ENCODE data around the gene CA11. TPM values are rescaled to one million over a fixed set of nuclear protein-coding genes. Genes with fewer than 3 reads are reported as not detected.

CA11 gene
- total RNA-seq, 1 experiment from 2014 or later, result not detected

DNA sequence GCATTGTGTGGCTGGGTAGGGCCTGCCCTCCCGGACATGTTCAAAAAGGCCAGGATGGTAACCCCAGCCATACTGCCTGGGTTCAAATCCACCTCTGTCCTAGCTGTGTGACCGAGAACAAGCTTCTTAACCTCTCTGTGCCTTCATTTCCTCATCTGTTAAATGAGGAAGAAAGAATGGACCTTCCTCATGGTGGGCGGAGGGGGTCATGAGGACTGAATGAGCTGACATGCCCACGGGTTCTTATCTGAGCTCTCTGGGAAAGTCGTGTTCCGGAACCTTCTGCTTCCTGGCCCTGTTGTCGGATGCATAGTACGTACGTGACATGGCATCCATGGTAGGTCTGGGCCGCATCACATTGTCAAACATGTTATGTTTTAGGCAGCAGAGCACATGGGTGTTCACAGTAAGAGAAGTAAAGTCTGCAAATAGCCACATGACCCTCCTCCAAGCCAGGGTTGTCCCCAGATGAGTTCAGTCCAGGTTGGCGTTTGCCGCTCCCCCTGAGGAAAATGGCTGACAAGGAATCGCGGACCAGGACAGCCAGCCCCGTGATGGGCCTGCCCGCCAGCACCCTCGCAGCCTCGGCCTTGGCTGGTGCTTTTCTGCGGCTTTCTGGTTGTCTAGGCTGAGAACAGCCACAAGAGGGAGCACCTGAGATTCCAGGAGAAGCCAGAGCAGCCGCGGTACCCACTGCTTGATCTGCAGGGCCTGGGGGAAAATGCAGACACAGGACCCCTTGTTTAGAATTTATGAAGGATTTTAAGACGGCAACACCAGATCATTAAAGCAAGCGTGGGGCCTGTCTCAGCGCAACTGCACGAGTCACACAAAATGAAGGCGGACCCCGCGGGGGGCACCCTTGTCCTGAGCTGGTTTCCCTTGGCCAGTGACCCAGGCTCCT is 29.2 kb upstream of the CA11 start:
- Histone ChIP-seq H3K27ac (no peak overlapping the region), H3K4me3 (no peak overlapping the region), H3K9me3 (replicated peaks) (no peaks in the 10 kb centered on the region), H3K4me1 (replicated peaks) (no peaks in the 10 kb centered on the region), H3K27me3 (replicated peaks) (no peaks in the 10 kb centered on the region), H3K36me3 (no peaks in the 10 kb centered on the region)
- peak; percentile 71 to 82 for DNase-seq (ENCODE audit: low read depth in 1 of 2, low spot score in 2 of 2)

DNA sequence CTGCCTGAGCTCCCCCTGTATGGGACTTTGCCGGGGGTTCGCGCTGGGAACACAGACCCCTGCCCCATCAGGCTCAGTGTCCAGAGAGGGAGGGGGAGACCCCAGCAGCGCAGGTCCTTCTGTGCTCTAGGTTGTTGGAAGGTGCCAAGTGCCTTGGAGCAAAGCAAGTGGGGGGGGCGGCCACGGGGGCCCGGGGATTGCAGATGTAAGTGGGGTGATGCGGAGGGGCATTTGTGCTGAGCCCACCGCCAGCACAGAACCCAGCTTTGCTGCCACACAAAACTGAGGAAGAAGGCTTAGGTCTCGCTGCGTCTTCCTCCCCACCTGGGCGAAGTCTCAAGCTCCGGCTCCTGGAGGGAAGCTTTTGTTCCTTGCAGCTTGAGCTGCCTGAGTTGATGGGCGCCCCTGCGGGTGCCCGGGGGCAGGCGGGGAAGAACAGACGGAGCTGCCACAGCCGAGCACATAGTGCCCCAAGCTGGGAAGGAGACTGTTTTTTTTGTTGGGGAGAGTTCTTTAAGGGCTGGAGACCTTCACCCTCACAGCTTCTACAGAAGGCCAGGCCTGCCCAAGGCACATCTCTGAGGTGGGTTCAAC is 28.3 kb upstream of the CA11 start:
- no peaks in the 10 kb centered on the region for H3K27me3 ChIP-seq (replicated peaks)

DNA sequence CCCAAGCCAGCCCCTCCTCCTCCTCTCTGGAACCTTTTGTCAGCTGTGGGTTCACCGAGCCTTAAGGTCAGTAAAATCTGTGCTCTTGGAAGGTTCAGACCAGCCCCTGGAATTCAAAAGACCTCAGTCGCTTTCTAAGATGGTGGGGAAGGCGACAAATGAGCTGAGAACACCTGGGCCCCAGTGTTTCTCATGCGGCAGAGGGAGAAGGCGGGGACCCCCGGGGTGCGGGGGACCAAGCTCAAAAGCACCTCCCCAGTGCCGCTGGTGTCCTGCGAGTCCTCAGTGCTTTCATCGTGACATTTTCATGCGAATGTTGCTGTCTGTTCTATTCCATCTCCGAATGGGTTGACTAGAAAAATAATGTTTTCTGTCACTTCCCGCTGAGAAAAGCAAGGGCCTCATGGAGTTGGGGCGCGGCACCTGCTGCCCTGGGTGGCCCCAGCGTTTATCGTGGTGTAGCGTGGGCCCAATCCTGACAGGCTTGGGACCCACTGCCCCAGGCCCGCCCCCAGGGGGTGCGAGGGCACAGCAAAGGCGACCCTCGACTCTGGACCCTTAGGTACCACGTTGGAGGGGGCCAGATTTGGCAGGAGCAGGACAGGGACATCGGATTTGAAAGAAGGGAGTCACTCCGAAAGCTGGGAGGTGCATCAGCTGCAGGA is 27.6 kb upstream of the CA11 start:
- Histone ChIP-seq H3K9me3 (replicated peaks) (no peaks in the 10 kb centered on the region), H3K27me3 (replicated peaks) (no peaks in the 10 kb centered on the region), H3K27ac (no peak overlapping the region), H3K4me1 (replicated peaks) (no peaks in the 10 kb centered on the region), H3K36me3 (no peaks in the 10 kb centered on the region), H3K4me3 (no peak overlapping the region)
- no peak for DNase-seq (ENCODE audit: low read depth in 1 of 2, low spot score in 2 of 2)

More for the DNA sequence above, 28.3 kb upstream of the CA11 start:
- no peak overlapping the region for H3K27ac ChIP-seq
- no peaks in the 10 kb centered on the region for H3K9me3 ChIP-seq (replicated peaks)
- H3K4me3 ChIP-seq, result no peak overlapping the region
- H3K36me3 ChIP-seq, result no peaks in the 10 kb centered on the region
- no peak for DNase-seq (ENCODE audit: low read depth in 1 of 2, low spot score in 2 of 2)
- no peaks in the 10 kb centered on the region for H3K4me1 ChIP-seq (replicated peaks)

DNA sequence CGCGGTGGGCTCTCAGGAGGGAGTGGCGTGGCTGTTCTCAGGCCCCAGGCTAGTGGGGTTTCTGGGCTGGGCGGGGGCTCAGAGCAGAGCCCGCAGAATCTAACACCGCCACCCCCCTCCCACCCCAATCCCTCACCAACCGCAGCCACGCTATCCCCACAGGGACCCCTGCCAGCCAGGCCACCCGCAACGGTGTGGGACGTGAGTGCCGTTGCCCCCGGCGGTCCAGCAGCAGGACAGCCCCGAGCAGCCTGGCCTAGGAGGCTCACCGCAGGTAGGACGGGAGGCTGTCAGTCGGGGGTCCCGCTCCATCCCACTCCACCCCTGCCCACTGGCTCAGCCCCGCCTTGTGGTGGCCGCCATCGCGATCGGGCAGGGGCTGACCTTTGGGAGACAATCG is 27.0 kb upstream of the CA11 start, which contains the start of gene NTN5:
NTN5 (minus strand) TSS at position 24 of the 400 bp plus-strand sequence. CDS start 2,031 bp downstream, outside the sequence.
- Histone ChIP-seq H3K27ac (no peak within 1 kb of the TSS), H3K4me3 (no peak within 1 kb of the TSS), H3K4me1 (replicated peaks) (no peaks in the 10 kb centered on the region), H3K36me3 (no peaks in the 10 kb centered on the region), H3K9me3 (replicated peaks) (no peaks in the 10 kb centered on the region), H3K27me3 (replicated peaks) (no peaks in the 10 kb centered on the region)
- DNase-seq (ENCODE audit: low read depth in 1 of 2, low spot score in 2 of 2), result no peak

DNA sequence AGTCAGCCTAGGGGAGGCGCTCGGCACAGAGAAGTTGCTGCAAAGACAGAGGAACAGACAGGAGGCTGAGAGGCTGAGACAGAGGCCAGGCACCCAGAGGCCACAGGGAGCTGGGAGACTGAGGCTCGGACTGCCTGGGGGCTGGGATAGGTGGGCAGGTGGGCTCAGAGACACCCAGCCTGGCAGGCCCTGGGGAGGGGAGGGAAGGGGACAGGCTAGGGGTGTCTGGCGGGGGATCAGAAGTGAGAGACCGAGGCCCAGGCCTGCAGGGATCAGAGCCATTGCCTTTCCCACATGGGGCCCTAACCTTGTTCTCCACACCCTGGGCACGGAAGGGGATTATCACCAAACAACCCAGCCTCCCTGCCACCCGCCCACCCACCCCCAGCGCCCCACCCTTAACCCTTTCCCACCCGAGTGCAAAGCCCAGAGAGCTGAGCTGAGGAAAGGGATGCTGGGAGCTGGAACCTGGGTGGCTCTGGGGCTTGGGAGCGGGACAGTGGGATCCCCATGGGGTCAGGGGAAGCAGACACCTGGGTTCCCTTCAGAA is 25.5 kb upstream of the CA11 start:
- no peaks in the 10 kb centered on the region for H3K27me3 ChIP-seq (replicated peaks)
- H3K4me3 ChIP-seq, result no peak overlapping the region
- H3K27ac ChIP-seq, result no peak overlapping the region
- no peaks in the 10 kb centered on the region for H3K4me1 ChIP-seq (replicated peaks)
- no peak for DNase-seq (ENCODE audit: low read depth in 1 of 2, low spot score in 2 of 2)
- H3K36me3 ChIP-seq, result no peaks in the 10 kb centered on the region
- H3K9me3 ChIP-seq (replicated peaks), result no peaks in the 10 kb centered on the region

DNA sequence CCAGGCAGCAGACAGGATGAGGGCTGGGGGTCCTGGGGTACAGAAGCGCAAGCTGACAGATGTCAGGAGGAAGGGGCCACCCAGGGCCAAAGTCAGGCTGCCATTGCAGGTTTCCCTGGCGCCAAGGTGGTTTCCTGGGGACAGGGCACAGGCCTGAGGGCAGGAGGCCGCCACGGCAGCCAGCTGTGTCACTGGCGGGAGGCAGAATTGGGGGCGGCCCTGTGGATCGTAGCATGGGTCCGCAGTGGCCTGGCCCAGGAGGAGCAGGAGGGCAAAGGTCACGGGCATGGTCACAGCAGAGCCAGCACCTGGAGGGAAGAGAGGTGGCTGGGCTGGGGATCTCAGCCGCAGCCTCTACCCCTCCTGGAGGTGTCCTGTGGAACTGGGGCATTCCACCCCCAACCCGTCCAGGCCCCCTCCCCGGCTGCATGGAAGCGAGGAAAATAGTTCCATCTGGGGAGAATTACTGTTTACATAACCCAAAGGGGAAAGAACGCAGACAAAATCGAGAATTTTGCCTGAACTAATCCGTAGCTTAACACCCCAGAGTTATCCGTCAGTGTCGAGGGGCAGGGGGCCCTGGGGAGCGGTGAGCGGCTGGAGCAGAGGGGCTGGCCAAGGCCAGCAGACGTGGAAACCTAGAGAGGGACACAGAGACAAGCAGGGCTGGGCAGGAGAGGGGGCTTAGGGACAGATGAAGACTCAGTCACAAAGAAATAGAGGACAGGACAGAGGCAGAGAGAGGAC is 24.9 kb upstream of the CA11 start:
- DNase-seq (ENCODE audit: low read depth in 1 of 2, low spot score in 2 of 2), result no peak
- Histone ChIP-seq H3K4me1 (replicated peaks) (no peaks in the 10 kb centered on the region), H3K9me3 (replicated peaks) (no peaks in the 10 kb centered on the region), H3K27me3 (replicated peaks) (no peaks in the 10 kb centered on the region), H3K27ac (no peak overlapping the region), H3K36me3 (no peaks in the 10 kb centered on the region), H3K4me3 (no peak overlapping the region)

DNA sequence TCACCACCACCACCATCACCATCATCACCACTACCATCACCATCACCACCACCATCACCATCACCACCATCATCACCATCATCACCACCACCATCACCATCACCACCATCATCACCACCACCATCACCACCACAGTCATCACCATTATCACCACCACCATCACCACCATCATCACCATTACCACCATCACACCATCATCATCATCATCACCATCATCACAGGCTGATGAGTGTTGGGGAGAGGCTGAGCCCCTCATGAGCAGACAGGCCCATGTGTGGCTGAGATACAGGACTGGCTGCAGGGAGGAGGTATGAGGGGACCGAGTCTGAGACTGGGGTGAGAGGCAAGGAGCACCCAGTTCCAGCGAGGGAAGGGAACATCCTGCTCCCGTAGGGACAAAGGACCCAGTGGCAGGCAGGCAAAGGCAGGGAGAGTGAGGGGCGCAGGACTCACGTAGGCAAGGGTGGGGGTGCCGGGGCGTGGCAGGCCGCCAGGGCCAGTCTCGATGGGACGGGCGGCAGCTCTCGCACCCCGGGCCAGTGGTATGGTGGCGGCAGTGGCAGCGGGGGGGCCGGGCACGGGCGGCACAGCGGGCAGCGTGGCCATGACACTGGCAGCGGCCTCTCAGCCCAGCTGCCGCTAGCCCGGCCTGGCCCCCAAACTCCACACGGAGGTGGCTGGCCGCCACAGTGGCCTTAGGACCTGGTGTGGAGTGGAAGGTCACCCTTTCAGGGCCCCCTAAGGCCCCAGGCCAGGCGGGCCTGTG is 24.1 kb upstream of the CA11 start:
- DNase-seq (ENCODE audit: low read depth in 1 of 2, low spot score in 2 of 2), result no peak
- no peaks in the 10 kb centered on the region for H3K9me3 ChIP-seq (replicated peaks)
- no peaks in the 10 kb centered on the region for H3K36me3 ChIP-seq
- no peaks in the 10 kb centered on the region for H3K27me3 ChIP-seq (replicated peaks)
- no peak overlapping the region for H3K27ac ChIP-seq
- no peaks in the 10 kb centered on the region for H3K4me1 ChIP-seq (replicated peaks)
- H3K4me3 ChIP-seq, result no peak overlapping the region

DNA sequence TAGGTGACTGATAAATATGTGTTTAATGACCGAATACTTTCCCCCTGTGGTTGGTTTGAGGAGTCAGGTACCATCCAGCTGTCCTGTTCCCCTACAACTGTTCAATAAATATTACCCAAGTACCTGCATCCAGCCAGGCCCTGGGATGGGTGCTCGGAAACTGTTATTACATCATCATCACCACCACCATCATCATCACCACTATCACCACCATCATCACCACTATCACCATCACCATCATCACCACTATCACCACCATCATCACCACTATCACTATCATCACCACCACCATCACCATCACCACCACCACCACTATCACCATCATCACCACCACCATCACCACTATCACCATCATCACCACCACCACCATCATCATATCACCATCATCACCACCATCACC is 22.8 kb upstream of the CA11 start:
- no peaks in the 10 kb centered on the region for H3K36me3 ChIP-seq
- DNase-seq (ENCODE audit: low read depth in 1 of 2, low spot score in 2 of 2), result no peak
- H3K4me1 ChIP-seq (replicated peaks), result no peaks in the 10 kb centered on the region
- no peak overlapping the region for H3K27ac ChIP-seq
- no peaks in the 10 kb centered on the region for H3K9me3 ChIP-seq (replicated peaks)
- no peaks in the 10 kb centered on the region for H3K27me3 ChIP-seq (replicated peaks)
- H3K4me3 ChIP-seq, result no peak overlapping the region

DNA sequence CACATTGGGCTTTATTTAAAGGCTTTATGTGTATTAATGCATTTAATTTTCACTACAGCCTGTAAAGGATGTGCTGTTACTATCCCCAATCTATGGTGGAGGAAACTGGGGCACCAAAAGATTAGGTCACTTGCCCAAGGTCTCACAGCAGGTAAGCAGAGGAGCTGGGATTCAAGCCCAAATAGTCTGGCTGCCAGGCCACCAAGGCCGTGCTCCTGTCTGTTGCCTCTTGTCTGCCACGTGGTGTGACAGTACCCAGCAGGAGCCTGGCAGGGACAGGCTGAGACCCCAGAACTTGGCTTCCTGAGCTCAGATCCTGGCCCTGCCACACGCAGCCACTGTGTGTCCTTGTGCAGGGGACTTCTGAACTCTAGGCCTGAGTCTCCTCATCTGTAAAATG is 22.3 kb upstream of the CA11 start:
- Histone ChIP-seq H3K36me3 (no peaks in the 10 kb centered on the region), H3K4me3 (no peak overlapping the region), H3K27me3 (replicated peaks) (no peaks in the 10 kb centered on the region), H3K4me1 (replicated peaks) (no peaks in the 10 kb centered on the region), H3K27ac (no peak overlapping the region), H3K9me3 (replicated peaks) (no peaks in the 10 kb centered on the region)
- no peak for DNase-seq (ENCODE audit: low read depth in 1 of 2, low spot score in 2 of 2)

DNA sequence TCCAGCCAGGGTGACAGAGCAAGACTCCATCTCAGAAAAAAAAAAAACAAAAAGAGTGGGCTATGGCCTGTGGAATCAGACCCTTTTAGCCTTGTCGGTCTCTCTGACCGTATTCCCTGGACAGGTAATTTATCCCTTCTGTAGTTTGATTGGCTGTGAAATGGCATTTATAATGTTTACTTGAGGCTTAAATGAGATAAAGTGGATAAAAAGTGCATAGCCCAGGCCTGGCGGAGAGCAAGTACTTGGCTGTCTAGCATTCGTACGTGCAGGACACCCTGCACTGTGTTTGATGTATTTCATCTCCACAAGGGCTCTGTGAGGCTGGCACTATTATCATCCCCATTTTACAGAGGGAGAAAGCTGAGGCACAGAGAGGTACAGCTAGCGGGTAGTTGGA is 19.8 kb upstream of the CA11 start:
- H3K27me3 ChIP-seq (replicated peaks), result no peaks in the 10 kb centered on the region
- no peak for DNase-seq (ENCODE audit: low read depth in 1 of 2, low spot score in 2 of 2)

DNA sequence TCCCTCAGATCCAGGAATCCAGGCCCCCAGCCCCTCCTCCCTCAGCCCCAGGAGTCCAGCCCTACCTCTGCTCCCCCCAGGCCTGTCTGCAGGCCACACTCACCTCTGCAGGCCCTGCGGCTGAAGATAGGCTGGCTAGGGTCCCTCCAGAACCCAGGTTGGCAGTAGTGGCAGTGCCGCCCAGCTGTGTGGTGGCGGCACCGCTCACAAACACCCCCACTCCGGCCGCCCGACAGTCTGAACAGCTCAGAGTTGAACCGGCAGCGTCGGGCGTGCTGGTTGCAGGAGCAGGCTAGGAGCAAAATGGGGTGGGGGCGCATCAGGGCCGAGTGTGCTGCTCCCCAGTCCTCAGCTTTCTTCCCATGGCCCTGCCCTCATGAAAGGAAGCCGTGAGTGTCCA is 18.5 kb upstream of the CA11 start:
- H3K9me3 ChIP-seq (replicated peaks), result no peaks in the 10 kb centered on the region
- 0 out of 2 replicates have a peak, but pooled peaks cover 3% of the 10 kb centered on the region for H3K4me1 ChIP-seq (replicated peaks)
- no peak for DNase-seq (ENCODE audit: low read depth in 1 of 2, low spot score in 2 of 2)
- H3K27ac ChIP-seq, result no peak overlapping the region
- no peaks in the 10 kb centered on the region for H3K36me3 ChIP-seq
- H3K4me3 ChIP-seq, result no peak overlapping the region
- H3K27me3 ChIP-seq (replicated peaks), result no peaks in the 10 kb centered on the region

More for the DNA sequence above, 19.8 kb upstream of the CA11 start:
- Histone ChIP-seq H3K27ac (no peak overlapping the region), H3K9me3 (replicated peaks) (no peaks in the 10 kb centered on the region), H3K4me1 (replicated peaks) (0 out of 2 replicates have a peak, but pooled peaks cover under 1% of the 10 kb centered on the region), H3K4me3 (no peak overlapping the region), H3K36me3 (no peaks in the 10 kb centered on the region)

DNA sequence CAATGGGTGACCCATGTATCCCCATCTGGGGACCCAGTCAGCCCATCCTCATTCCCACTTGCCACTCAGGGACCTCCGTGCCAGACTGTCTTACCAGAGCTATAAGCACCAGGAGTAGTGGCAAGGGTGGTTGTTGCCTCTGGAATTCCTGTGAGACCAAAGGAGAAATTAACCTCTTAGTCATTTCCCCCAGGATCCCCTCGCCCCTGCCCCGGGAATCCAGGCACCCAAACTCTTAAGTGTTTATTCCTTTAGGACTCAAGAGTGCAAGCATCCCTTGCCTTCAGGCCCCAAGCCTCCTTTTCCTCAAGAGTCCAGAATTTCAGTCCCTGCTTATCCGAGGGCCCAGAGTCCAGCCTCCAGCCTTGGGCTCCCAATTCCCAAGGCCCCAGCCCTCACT is 17.7 kb upstream of the CA11 start:
- Histone ChIP-seq H3K36me3 (no peaks in the 10 kb centered on the region), H3K9me3 (replicated peaks) (no peaks in the 10 kb centered on the region), H3K4me1 (replicated peaks) (0 out of 2 replicates have a peak, but pooled peaks cover 3% of the 10 kb centered on the region), H3K4me3 (no peak overlapping the region), H3K27ac (no peak overlapping the region), H3K27me3 (replicated peaks) (no peaks in the 10 kb centered on the region)
- no peak for DNase-seq (ENCODE audit: low read depth in 1 of 2, low spot score in 2 of 2)

DNA sequence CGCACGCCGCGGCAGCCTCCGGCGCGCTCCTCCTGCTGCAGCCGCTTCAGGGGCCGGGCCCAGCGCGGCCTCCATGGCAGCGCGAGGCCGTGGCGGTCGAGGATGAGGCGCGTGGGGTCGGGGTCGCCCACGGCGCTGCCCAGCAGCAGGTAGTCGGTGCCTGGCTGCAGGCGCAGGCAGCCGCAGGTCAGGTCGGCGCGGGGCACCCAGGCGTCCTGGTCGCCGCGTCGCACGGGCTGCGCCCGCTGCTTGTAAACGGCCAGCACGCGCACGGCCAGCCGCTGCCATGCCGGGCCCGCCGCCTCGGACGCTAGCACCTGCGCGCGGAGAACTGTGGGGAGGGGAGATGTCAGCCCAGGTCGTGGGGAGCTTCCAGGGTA is 15.7 kb upstream of the CA11 start:
- H3K9me3 ChIP-seq (replicated peaks), result no peaks in the 10 kb centered on the region
- H3K4me1 ChIP-seq (replicated peaks), result peaks cover 14% of the 10 kb centered on the region
- H3K27ac ChIP-seq, result no peak overlapping the region
- H3K36me3 ChIP-seq, result no peaks in the 10 kb centered on the region
- no peaks in the 10 kb centered on the region for H3K27me3 ChIP-seq (replicated peaks)
- no peak for DNase-seq (ENCODE audit: low read depth in 1 of 2, low spot score in 2 of 2)
- no peak overlapping the region for H3K4me3 ChIP-seq
